Prostate gland (tissue), 2 donors: ENCODE data around the gene SLFN13.

Source experiments
- CTCF ChIP-seq, 4 experiments: fragments of 200-600 bp in 2 of 4; fragments of 450-650 bp in 2 of 4; sonication (generic) in 2 of 4; IDR thresholded peaks; 1 replicate in 3 of 4; 2 replicates in 1 of 4; pipeline ENCODE4 v1.5.1; 2016 to 2019; ENCODE audit warnings: antibody characterized with exemption in 4 of 4, mild to moderate bottlenecking in 2 of 4, moderate library complexity in 2 of 4
- POLR2A ChIP-seq: fragments of 450-650 bp; IDR thresholded peaks from one replicate; pipeline ENCODE4 v1.6.1; 2016; ENCODE audit warnings: antibody characterized with exemption, mild to moderate bottlenecking

- no peak for TF ChIP-seq CTCF (IDR thresholded peaks at IDR 0.05)
- TF ChIP-seq POLR2A: no peak
Observed at GRCh38 chr17:35423761-35424160, 24.8 kb downstream of the SLFN13 start.
